Gastroesophageal sphincter (tissue), 3 donors: ENCODE measurements around the gene BSX.

ENCODE experiments used
- CTCF ChIP-seq, 4 experiments: fragments of 200-600 bp in 2 of 4; fragments of 450-650 bp in 2 of 4; sonication (generic) in 1 of 4; IDR thresholded peaks; one replicate each; pipeline ENCODE4 v1.5.1; 2017 to 2019; ENCODE audit warnings: antibody characterized with exemption in 4 of 4, mild to moderate bottlenecking in 2 of 4, moderate library complexity in 2 of 4
- EP300 ChIP-seq: sonication (generic); formaldehyde crosslinking; IDR thresholded peaks from one replicate; pipeline ENCODE4 v1.6.1; 2017; ENCODE audit warnings: antibody characterized with exemption, mild to moderate bottlenecking
- POLR2A ChIP-seq, 2 donors: fragments of 450-650 bp; IDR thresholded peaks; one replicate each; pipeline ENCODE4 v1.6.1; 2017; ENCODE audit warnings: antibody characterized with exemption in 2 of 2, mild to moderate bottlenecking in 2 of 2, moderate library complexity in 1 of 2
- POLR2AphosphoS5 ChIP-seq: sonication (generic); formaldehyde crosslinking; IDR thresholded peaks from one replicate; pipeline ENCODE4 v1.6.1; 2017; ENCODE audit warnings: antibody characterized with exemption

- TF ChIP-seq CTCF (IDR thresholded peaks at IDR 0.05) (no peak), POLR2AphosphoS5 (no peak), POLR2A (IDR thresholded peaks at IDR 0.05) (no peak), EP300 (no peak)
Observed at GRCh38 chr11:122954455-122954854, 27.2 kb downstream of the BSX start.
